NCI-H524 (cell line): ENCODE data around the gene PFN2.

Experiments
- DNase-seq, 2 experiments: peaks; one replicate each; lab custom pipeline; 2025; lab: John Stamatoyannopoulos, UW

PFN2 gene

DNA sequence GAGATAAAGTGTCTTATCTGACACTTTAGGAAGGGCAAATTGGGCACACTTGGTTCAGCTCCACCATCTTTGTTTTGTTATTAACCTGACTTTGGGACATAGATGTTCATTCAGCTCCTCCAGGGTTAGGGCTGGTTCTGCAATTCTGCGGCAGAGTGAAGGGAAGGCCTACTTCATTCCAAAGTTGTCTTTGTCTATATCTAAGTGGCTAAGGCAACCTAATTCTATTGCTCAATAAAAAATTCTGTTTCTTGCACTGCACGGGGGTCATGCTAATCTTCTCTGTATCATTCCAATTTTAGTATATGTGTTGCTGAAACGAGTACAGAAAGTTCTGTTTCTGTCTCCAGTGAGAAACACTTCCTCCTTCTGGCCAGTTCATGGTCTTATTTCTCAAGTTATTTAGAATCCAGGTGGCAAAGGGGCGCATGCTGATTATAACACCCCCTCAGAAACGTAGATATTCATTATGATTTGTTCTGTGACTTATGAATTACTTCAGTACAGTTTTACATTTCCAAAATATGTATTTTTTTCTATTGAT is 53.5 kb downstream of the PFN2 start:
- no peak for DNase-seq
